ENCODE measurements around the gene MYOCD. TPM values are rescaled to one million over a fixed set of nuclear protein-coding genes. Genes with fewer than 3 reads are reported as not detected.

Gene MYOCD
- total RNA-seq, 4 donors from 2014 or later: 0.63 to 12.2 (median 7.1) TPM

GRCh38 chr17:12672947-12673346, 7.3 kb downstream of the MYOCD start:
- H3K36me3 ChIP-seq: no peaks in the 10 kb centered on the region
- 77 to 84% methylated on average over 2 of the region's 2 CpGs for WGBS, 2 donors
- H3K9me3 ChIP-seq: no peaks in the 10 kb centered on the region
- no peak overlapping the region for H3K27ac ChIP-seq
- no peak for TF ChIP-seq POLR2A (IDR thresholded peaks at IDR 0.05)
- TF ChIP-seq EP300 (IDR thresholded peaks at IDR 0.05): no peak
- TF ChIP-seq CTCF (IDR thresholded peaks at IDR 0.05): no peak
- no peak overlapping the region for H3K4me3 ChIP-seq
- DNase-seq (ENCODE audit: low spot score in 2 of 2): no peak
- H3K4me1 ChIP-seq: no peaks in the 10 kb centered on the region
- no peaks in the 10 kb centered on the region for H3K27me3 ChIP-seq

- 82 to 92% methylated on average over 3 of the region's 3 CpGs for WGBS, 2 donors
- TF ChIP-seq CTCF (IDR thresholded peaks at IDR 0.05) (no peak), POLR2A (IDR thresholded peaks at IDR 0.05) (no peak), EP300 (IDR thresholded peaks at IDR 0.05) (no peak)
- no peaks in the 10 kb centered on the region for H3K4me1 ChIP-seq
- H3K27me3 ChIP-seq: no peaks in the 10 kb centered on the region
- DNase-seq (ENCODE audit: low spot score in 2 of 2): no peak
- no peaks in the 10 kb centered on the region for H3K36me3 ChIP-seq
- H3K4me3 ChIP-seq: no peak overlapping the region
- H3K27ac ChIP-seq: no peak overlapping the region
- H3K9me3 ChIP-seq: no peaks in the 10 kb centered on the region
Observed at GRCh38 chr17:12673788-12674187, 8.1 kb downstream of the MYOCD start.

GRCh38 chr17:12680407-12680897, 14.8 kb downstream of the MYOCD start:
- Histone ChIP-seq H3K27me3 (no peaks in the 10 kb centered on the region), H3K27ac (no peak overlapping the region), H3K9me3 (no peaks in the 10 kb centered on the region), H3K36me3 (no peaks in the 10 kb centered on the region), H3K4me3 (no peak overlapping the region), H3K4me1 (no peaks in the 10 kb centered on the region)
- WGBS, 2 donors: 34 to 42% methylated on average over 14 of the region's 14 CpGs
- no peak for DNase-seq (ENCODE audit: low spot score in 2 of 2)
- TF ChIP-seq CTCF (IDR thresholded peaks at IDR 0.05) (no peak), EP300 (IDR thresholded peaks at IDR 0.05) (no peak), POLR2A (IDR thresholded peaks at IDR 0.05) (no peak)

- H3K4me1 ChIP-seq: no peaks in the 10 kb centered on the region
- TF ChIP-seq POLR2A (IDR thresholded peaks at IDR 0.05) (no peak), EP300 (IDR thresholded peaks at IDR 0.05) (no peak), CTCF (IDR thresholded peaks at IDR 0.05) (no peak)
- no peaks in the 10 kb centered on the region for H3K36me3 ChIP-seq
- H3K9me3 ChIP-seq: no peaks in the 10 kb centered on the region
- H3K27me3 ChIP-seq: no peaks in the 10 kb centered on the region
- 85 to 89% methylated on average over 5 of the region's 5 CpGs for WGBS, 2 donors
- no peak for DNase-seq (ENCODE audit: low spot score in 2 of 2)
- H3K27ac ChIP-seq: no peak overlapping the region
- H3K4me3 ChIP-seq: no peak overlapping the region
Observed at GRCh38 chr17:12680993-12681392, 15.3 kb downstream of the MYOCD start.

- H3K27ac ChIP-seq: no peak overlapping the region
- no peak for DNase-seq (ENCODE audit: low spot score in 2 of 2)
- H3K4me1 ChIP-seq: no peaks in the 10 kb centered on the region
- no peaks in the 10 kb centered on the region for H3K36me3 ChIP-seq
- TF ChIP-seq EP300 (IDR thresholded peaks at IDR 0.05): no peak
- no peak for TF ChIP-seq POLR2A (IDR thresholded peaks at IDR 0.05)
- TF ChIP-seq CTCF (IDR thresholded peaks at IDR 0.05): no peak
- no peaks in the 10 kb centered on the region for H3K9me3 ChIP-seq
- H3K4me3 ChIP-seq: no peak overlapping the region
- H3K27me3 ChIP-seq: no peaks in the 10 kb centered on the region
- WGBS, 2 donors: 86 to 87% methylated on average over 10 of the region's 10 CpGs
Observed at GRCh38 chr17:12683299-12683698, 17.6 kb downstream of the MYOCD start.

All from tibial nerve (tissue), 4 donors.